H1 (cell line): Measurements from ENCODE around the gene ST3GAL3. TPM values are rescaled to one million over a fixed set of nuclear protein-coding genes. Genes with fewer than 3 reads are reported as not detected.

Experiments
- ATF3 ChIP-seq: IDR thresholded peaks from 2 replicates; pipeline ENCODE4 v1.6.1; 2011; ENCODE audit warnings: low read depth, mild to moderate bottlenecking, low read length; ENCODE audit not compliant: insufficient read depth
- CBX8 ChIP-seq: fragments of 300-800, 300-1000 bp; sonication (generic); IDR thresholded peaks from 2 replicates; pipeline ENCODE4 v1.7.1; 2016; ENCODE audit warnings: low read depth, low read length, borderline replicate concordance
- SAP30 ChIP-seq: fragments of 300-600 bp; sonication (generic); IDR thresholded peaks from 2 replicates; pipeline ENCODE4 v1.7.1; 2012; ENCODE audit warnings: low read length, moderate library complexity, mild to moderate bottlenecking, inconsistent platforms; ENCODE audit not compliant: insufficient read depth, insufficient replicate concordance
- TCF12 ChIP-seq: IDR thresholded peaks from 2 replicates; pipeline ENCODE4 v1.6.1; 2011; ENCODE audit warnings: low read depth, mild to moderate bottlenecking, low read length
- polyA plus RNA-seq, 7 experiments: library from polyadenylated mRNA; depleted of rRNA in 3 of 7; stranded (reverse) in 5 of 7; unstranded in 2 of 7; fragments of >200 nt in 5 of 7; fragments of 200-250 nt in 2 of 7; gene quantifications; 1 replicate in 5 of 7; 2 replicates in 1 of 7; 4 replicates in 1 of 7; pipeline versions ENCODE4 v1.2.1 to v1.2.3, GENCODE V29; 2011 to 2013; ENCODE audit warnings: missing spikeins in 2 of 7, mixed read lengths in 2 of 7
- total RNA-seq: library from RNA; stranded (reverse); fragmentation: NEBNext Ultra II Directional; extraction: Animal tissue kit (Norgen Biotek cat#: 25700); gene quantifications from 2 replicates; pipeline ENCODE4 v1.2.1, GENCODE V29; 2021

Gene ST3GAL3
- total and polyA plus RNA-seq, 2 of the 8 experiments (the other 6 are each of a cell fraction or from before 2014, with no cell fraction given), result 6.8 to 7.0 TPM

- TF ChIP-seq CBX8 (no peak), TCF12 (no peak), SAP30 (no peak), ATF3 (no peak)
- TF ChIP-seq, all 59 proteins: peak for 0
Measured at GRCh38 chr1:43871181-43871910, 164.0 kb downstream of the ST3GAL3 start (continued).
